PC-3 (cell line): Measurements from ENCODE around the gene PSMD1. TPM values are rescaled to one million over a fixed set of nuclear protein-coding genes. Genes with fewer than 3 reads are reported as not detected.

Experiments used
- ATAC-seq: fragments of 200-7000 bp; cut with Tn5 transposase; 2 replicates; pipeline ENCODE4 v1.9.1; 2020; ENCODE audit warnings: mild to moderate bottlenecking, moderate library complexity
- BruUV-seq: library from RNA; stranded (reverse); fragments of 400-500 nt; replicated peaks from 2 replicates; lab custom pipeline; 2021; lab: Mats Ljungman, UMichigan
- CTCF ChIA-PET: fragments of 300-600 bp; sonication (Branson Sonifier 250); formaldehyde crosslinking; loops from one replicate; lab custom pipeline; 2022; ENCODE audit warnings: antibody characterized with exemption; lab: Charles Lee
- POLR2A ChIA-PET: fragments of 300-600 bp; sonication (Branson Sonifier 250); formaldehyde crosslinking; loops from one replicate; lab custom pipeline; 2022; ENCODE audit warnings: antibody characterized with exemption; ENCODE audit not compliant: unreplicated experiment; lab: Charles Lee
- DNase-seq: peaks from one replicate; pipeline ENCODE4 v3.0.0-alpha.2; 2015
- H2AFZ ChIP-seq: fragments of 300-600 bp; sonication (generic); 2 replicates; pipeline ENCODE4 v1.6.0; 2016; ENCODE audit warnings: antibody characterized with exemption, low read length
- H3F3A ChIP-seq: fragments of 300-600 bp; sonication (generic); one replicate; pipeline ENCODE4 v1.6.0; 2017; ENCODE audit warnings: antibody characterized with exemption, low read length, control low read depth, mild to moderate bottlenecking; ENCODE audit not compliant: unreplicated experiment
- H3K27ac ChIP-seq: fragments of 300-600 bp; sonication (generic); 2 replicates; pipeline ENCODE4 v1.5.1; 2016; ENCODE audit warnings: mild to moderate bottlenecking, low read length
- H3K27me3 ChIP-seq: fragments of 300-600 bp; sonication (generic); 2 replicates; pipeline ENCODE4 v1.6.1; 2016; ENCODE audit warnings: low read length, mixed read lengths
- H3K36me3 ChIP-seq: fragments of 300-600 bp; sonication (generic); 2 replicates; pipeline ENCODE4 v1.6.1; 2016; ENCODE audit warnings: low read depth, mixed run types, low read length, mixed read lengths
- H3K4me1 ChIP-seq: fragments of 300-600 bp; sonication (generic); 2 replicates; pipeline ENCODE4 v1.5.1; 2016; ENCODE audit warnings: low read length; ENCODE audit not compliant: insufficient read depth
- H3K4me2 ChIP-seq: fragments of 300-600 bp; sonication (generic); 2 replicates; pipeline ENCODE4 v1.6.0; 2016; ENCODE audit warnings: low read length
- H3K4me3 ChIP-seq: fragments of 300-600 bp; sonication (generic); 2 replicates; pipeline ENCODE4 v1.5.1; 2016; ENCODE audit warnings: mild to moderate bottlenecking, low read length, mixed read lengths
- H3K79me2 ChIP-seq: fragments of 300-600 bp; sonication (generic); 2 replicates; pipeline ENCODE4 v1.6.1; 2017; ENCODE audit warnings: low read length, mixed read lengths
- H3K9ac ChIP-seq: fragments of 300-600 bp; sonication (generic); 2 replicates; pipeline ENCODE4 v1.6.0; 2016; ENCODE audit warnings: mild to moderate bottlenecking, low read length
- H3K9me2 ChIP-seq: fragments of 300-600 bp; sonication (generic); replicated peaks from 2 replicates; pipeline ENCODE4 v1.6.1; 2016; ENCODE audit warnings: mixed run types, low read length, mixed read lengths
- H3K9me3 ChIP-seq: fragments of 300-600 bp; sonication (generic); 2 replicates; pipeline ENCODE4 v1.6.1; 2016; ENCODE audit warnings: low read length, mixed read lengths
- H4K20me1 ChIP-seq: fragments of 300-600 bp; sonication (generic); 2 replicates; pipeline ENCODE4 v1.6.1; 2016; ENCODE audit warnings: low read length, mixed read lengths
- EZH2 ChIP-seq: fragments of 300-600 bp; sonication (generic); IDR thresholded peaks from one replicate; pipeline ENCODE4 v1.6.1; 2017; ENCODE audit warnings: antibody characterized with exemption, mild to moderate bottlenecking, low read length; ENCODE audit not compliant: unreplicated experiment
- EZH2phosphoT487 ChIP-seq: fragments of 300-600 bp; sonication (generic); IDR thresholded peaks from 2 replicates; pipeline ENCODE4 v1.6.1; 2018; ENCODE audit warnings: mild to moderate bottlenecking, antibody characterized with exemption, low read length, borderline replicate concordance
- intact Hi-C: fragments of 100-400 bp; cut with micrococcal nuclease; formaldehyde crosslinking; loops from 2 replicates; pipeline ENCODE4 v1.9.0; 2023
- total RNA-seq: library from RNA; depleted of rRNA; stranded (reverse); fragments of >200 nt; gene quantifications from 2 replicates; pipeline ENCODE4 v1.2.3, GENCODE V29; 2014; rRNA removed
- TF ChIP-seq, protein P1 (sequence below): fragments of 300-600 bp; sonication (generic); conservative IDR thresholded peaks from 2 replicates; pipeline ENCODE4 v1.5.1; 2017; ENCODE audit warnings: antibody characterized with exemption, low read depth, mild to moderate bottlenecking, low read length

The PSMD1 gene
- total RNA-seq, 1 experiment from 2014 or later: 154 TPM

DNA sequence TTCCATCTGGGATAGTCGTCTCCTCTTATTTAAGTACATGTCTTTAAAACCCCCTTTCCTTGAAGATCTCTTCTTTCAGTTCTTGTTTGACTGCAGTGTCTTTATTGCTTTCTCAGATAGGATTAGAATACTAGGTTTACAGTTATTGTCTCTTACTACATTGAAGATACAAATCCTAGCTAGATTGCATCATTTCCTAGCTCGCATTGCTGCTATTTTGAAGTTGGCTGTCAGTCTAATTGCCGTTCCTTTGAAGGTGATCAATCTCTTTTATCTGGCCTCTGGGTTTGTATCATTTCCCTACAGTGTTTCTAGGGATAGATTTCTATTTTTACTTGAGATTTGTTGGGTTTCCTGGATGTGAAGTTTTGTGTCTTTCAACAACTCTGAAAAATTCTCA lies 162.6 kb downstream of the PSMD1 start:
- no peak overlapping the region for H3K4me2 ChIP-seq
- H2AFZ ChIP-seq: no peak overlapping the region
- no peaks in the 10 kb centered on the region for H3K9me3 ChIP-seq
- CTCF ChIA-PET: no interaction called here
- no peaks in the 10 kb centered on the region for H3F3A ChIP-seq
- no peaks in the 10 kb centered on the region for H3K79me2 ChIP-seq
- TF ChIP-seq, protein P1, sequence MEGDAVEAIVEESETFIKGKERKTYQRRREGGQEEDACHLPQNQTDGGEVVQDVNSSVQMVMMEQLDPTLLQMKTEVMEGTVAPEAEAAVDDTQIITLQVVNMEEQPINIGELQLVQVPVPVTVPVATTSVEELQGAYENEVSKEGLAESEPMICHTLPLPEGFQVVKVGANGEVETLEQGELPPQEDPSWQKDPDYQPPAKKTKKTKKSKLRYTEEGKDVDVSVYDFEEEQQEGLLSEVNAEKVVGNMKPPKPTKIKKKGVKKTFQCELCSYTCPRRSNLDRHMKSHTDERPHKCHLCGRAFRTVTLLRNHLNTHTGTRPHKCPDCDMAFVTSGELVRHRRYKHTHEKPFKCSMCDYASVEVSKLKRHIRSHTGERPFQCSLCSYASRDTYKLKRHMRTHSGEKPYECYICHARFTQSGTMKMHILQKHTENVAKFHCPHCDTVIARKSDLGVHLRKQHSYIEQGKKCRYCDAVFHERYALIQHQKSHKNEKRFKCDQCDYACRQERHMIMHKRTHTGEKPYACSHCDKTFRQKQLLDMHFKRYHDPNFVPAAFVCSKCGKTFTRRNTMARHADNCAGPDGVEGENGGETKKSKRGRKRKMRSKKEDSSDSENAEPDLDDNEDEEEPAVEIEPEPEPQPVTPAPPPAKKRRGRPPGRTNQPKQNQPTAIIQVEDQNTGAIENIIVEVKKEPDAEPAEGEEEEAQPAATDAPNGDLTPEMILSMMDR: no peak
- TF ChIP-seq EZH2phosphoT487 (no peak), EZH2 (no peak)
- no TSS peak for BruUV-seq
- no peak overlapping the region for H3K27ac ChIP-seq
- H3K4me3 ChIP-seq: no peak overlapping the region
- no peaks in the 10 kb centered on the region for H3K9me2 ChIP-seq
- DNase-seq (no peak), ATAC-seq (no peak)
- H4K20me1 ChIP-seq: no peaks in the 10 kb centered on the region
- peaks cover 3% of the 10 kb centered on the region for H3K4me1 ChIP-seq
- H3K9ac ChIP-seq: no peak overlapping the region
- H3K27me3 ChIP-seq: no peaks in the 10 kb centered on the region
- peaks cover 4% of the 10 kb centered on the region; the same call in 1 of the 2 replicates for H3K36me3 ChIP-seq
- POLR2A ChIA-PET: no interaction called here
- intact Hi-C loops: no loop called here

DNA sequence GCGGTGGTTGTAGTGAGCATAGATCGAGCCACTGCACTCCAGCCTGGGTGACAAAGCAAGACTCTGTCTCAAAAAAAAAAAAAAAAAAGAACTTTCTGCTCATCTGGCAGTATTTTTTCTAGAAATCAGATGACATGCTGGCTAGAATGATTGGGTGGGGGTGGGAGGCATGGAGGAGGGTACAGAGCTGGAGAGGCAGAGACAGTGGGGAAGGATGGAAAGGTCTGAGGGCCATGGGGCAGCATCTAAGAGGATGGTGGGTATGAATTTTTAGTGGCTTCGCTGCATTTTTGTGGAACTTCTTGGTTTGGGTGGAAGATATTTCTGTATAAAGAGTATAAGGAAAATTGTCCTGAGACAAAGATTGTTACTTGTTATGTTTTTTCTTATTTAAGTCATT lies 165.1 kb downstream of the PSMD1 start:
- Histone ChIP-seq H3K4me1 (no peaks in the 10 kb centered on the region), H3K79me2 (no peaks in the 10 kb centered on the region), H3K9ac (no peak overlapping the region), H3K4me2 (no peak overlapping the region), H3K36me3 (peaks cover 4% of the 10 kb centered on the region; the same call in 1 of the 2 replicates), H3F3A (no peaks in the 10 kb centered on the region), H3K4me3 (no peak overlapping the region), H3K9me2 (no peaks in the 10 kb centered on the region), H3K9me3 (no peaks in the 10 kb centered on the region), H3K27me3 (no peaks in the 10 kb centered on the region), H2AFZ (no peak overlapping the region), H3K27ac (no peak overlapping the region), H4K20me1 (no peaks in the 10 kb centered on the region)
- TF ChIP-seq, protein P1: no peak
- TF ChIP-seq EZH2phosphoT487 (no peak), EZH2 (no peak)
- ATAC-seq (no peak), DNase-seq (no peak)
- ChIA-PET CTCF (no interaction called here), POLR2A (no interaction called here)
- no TSS peak for BruUV-seq
- intact Hi-C loops: no loop called here

Other genes with a start within 250 kb of the PSMD1 start
- 111 and 113 TPM in 2 replicates for gene ITM2C, start 191.9 kb upstream of the PSMD1 start, total RNA-seq
- 0.07 and 0.81 TPM in 2 replicates for gene GPR55, start 131.6 kb upstream of the PSMD1 start, total RNA-seq
- gene SPATA3, start 60.7 kb upstream of the PSMD1 start, total RNA-seq: not detected in 2 replicates
- gene C2orf72, start 19.3 kb upstream of the PSMD1 start, total RNA-seq: 0.40 and 4.3 TPM in 2 replicates
- gene HTR2B, start 68.2 kb downstream of the PSMD1 start, total RNA-seq: not detected in 2 replicates
- gene ARMC9, start 141.8 kb downstream of the PSMD1 start, total RNA-seq: 12.8 and 23.4 TPM in 2 replicates